22Rv1 (cell line): ENCODE results near the gene ZNF133.

Experiments
- H3K27ac ChIP-seq: fragments of 450-650 bp; 2 replicates; pipeline ENCODE4 v1.5.1; 2017
- CTCF ChIP-seq: fragments of 450-650 bp; IDR thresholded peaks from 2 replicates; pipeline ENCODE4 v1.5.1; 2017; ENCODE audit warnings: mild to moderate bottlenecking
- ZFX ChIP-seq: fragments of 450-650 bp; IDR thresholded peaks from 2 replicates; pipeline ENCODE4 v1.6.1; 2017; ENCODE audit warnings: antibody characterized with exemption, borderline replicate concordance

The ZNF133 gene

GRCh38 chr20:18362916-18363315 lies 74.6 kb downstream of the ZNF133 start:
- H3K27ac ChIP-seq = no peak overlapping the region
- TF ChIP-seq CTCF = no peak
- TF ChIP-seq ZFX = no peak

GRCh38 chr20:18363708-18364107 lies 75.4 kb downstream of the ZNF133 start:
- no peak overlapping the region for H3K27ac ChIP-seq
- no peak for TF ChIP-seq CTCF
- no peak for TF ChIP-seq ZFX

- TF ChIP-seq ZFX = no peak
- TF ChIP-seq CTCF = no peak
- no peak overlapping the region for H3K27ac ChIP-seq
Measured at GRCh38 chr20:18364768-18365167, 76.4 kb downstream of the ZNF133 start.
